Neutrophil (primary cell): ENCODE results near the gene SPEM3.

Experiments used
- H3K27ac ChIP-seq: fragments of 200-600 bp; sonication (generic); 2 replicates; pipeline ENCODE4 v1.5.1; 2016; ENCODE audit warnings: mild to moderate bottlenecking, moderate library complexity
- H3K27me3 ChIP-seq: fragments of 200-600 bp; sonication (generic); 2 replicates; pipeline ENCODE4 v1.6.0; 2016; ENCODE audit warnings: mild to moderate bottlenecking
- H3K36me3 ChIP-seq: fragments of 200-600 bp; sonication (generic); 2 replicates; pipeline ENCODE4 v1.5.1; 2017
- H3K4me1 ChIP-seq, 2 experiments: fragments of 200-600 bp in 1 of 2; sonication (generic) in 1 of 2; 1 replicate in 1 of 2; 2 replicates in 1 of 2; pipeline versions ENCODE4 v1.5.1 to v1.6.1; 2013 to 2016; ENCODE audit warnings: low read depth in 1 of 2, low read length in 1 of 2, mild to moderate bottlenecking in 1 of 2, moderate library complexity in 1 of 2; ENCODE audit not compliant: control insufficient read depth in 1 of 2, insufficient read depth in 1 of 2
- H3K4me3 ChIP-seq, 2 experiments: fragments of 200-600 bp in 1 of 2; sonication (generic) in 1 of 2; 1 replicate in 1 of 2; 2 replicates in 1 of 2; pipeline ENCODE4 v1.5.1; 2013 to 2016; ENCODE audit warnings: low read depth in 1 of 2, low read length in 1 of 2, mild to moderate bottlenecking in 1 of 2, moderate library complexity in 1 of 2
- H3K9me3 ChIP-seq: fragments of 200-600 bp; sonication (generic); 2 replicates; pipeline ENCODE4 v1.5.1; 2016
- TF ChIP-seq, protein P1 (sequence below): fragments of 200-600 bp; sonication (generic); IDR thresholded peaks from 2 replicates; pipeline ENCODE4 v1.5.1; 2016; ENCODE audit warnings: antibody characterized with exemption

The SPEM3 gene

DNA sequence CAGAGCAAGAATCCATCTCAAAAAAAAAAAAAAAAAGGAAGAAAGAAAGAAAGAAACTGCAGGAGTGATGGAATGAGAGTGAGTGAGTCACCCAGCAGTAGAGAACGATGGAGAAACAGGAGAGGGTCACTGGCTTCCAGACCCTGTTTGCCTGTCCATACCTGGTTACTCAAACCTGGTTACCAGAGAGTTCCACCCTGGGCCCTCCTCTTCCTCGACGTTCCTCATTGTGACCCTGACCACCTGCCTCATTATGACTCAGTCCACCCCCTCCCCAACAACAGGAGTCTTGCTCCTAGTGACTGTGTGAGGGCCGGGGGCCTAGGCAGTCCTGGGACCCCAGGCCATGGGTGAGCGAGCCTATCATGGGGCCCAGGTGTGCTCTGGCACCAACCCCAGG, at the start of gene SPEM3:
TSS of gene SPEM3 (plus strand) at position 301 of the 400 bp plus-strand sequence. CDS start at position 347, 46 bp downstream.
- Histone ChIP-seq H3K27me3 (no peaks in the 10 kb centered on the region), H3K36me3 (no peaks in the 10 kb centered on the region), H3K4me3 (no peak within 1 kb of the TSS), H3K4me1 (no peaks in the 10 kb centered on the region), H3K9me3 (no peaks in the 10 kb centered on the region), H3K27ac (no peak within 1 kb of the TSS)
- TF ChIP-seq, protein P1, sequence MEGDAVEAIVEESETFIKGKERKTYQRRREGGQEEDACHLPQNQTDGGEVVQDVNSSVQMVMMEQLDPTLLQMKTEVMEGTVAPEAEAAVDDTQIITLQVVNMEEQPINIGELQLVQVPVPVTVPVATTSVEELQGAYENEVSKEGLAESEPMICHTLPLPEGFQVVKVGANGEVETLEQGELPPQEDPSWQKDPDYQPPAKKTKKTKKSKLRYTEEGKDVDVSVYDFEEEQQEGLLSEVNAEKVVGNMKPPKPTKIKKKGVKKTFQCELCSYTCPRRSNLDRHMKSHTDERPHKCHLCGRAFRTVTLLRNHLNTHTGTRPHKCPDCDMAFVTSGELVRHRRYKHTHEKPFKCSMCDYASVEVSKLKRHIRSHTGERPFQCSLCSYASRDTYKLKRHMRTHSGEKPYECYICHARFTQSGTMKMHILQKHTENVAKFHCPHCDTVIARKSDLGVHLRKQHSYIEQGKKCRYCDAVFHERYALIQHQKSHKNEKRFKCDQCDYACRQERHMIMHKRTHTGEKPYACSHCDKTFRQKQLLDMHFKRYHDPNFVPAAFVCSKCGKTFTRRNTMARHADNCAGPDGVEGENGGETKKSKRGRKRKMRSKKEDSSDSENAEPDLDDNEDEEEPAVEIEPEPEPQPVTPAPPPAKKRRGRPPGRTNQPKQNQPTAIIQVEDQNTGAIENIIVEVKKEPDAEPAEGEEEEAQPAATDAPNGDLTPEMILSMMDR = no peak

- Histone ChIP-seq H3K27ac (no peak overlapping the region), H3K27me3 (peaks cover 84% of the 10 kb centered on the region), H3K4me3 (no peak overlapping the region), H3K4me1 (peaks cover 7% of the 10 kb centered on the region in 2 experiments), H3K36me3 (no peaks in the 10 kb centered on the region), H3K9me3 (no peaks in the 10 kb centered on the region)
- TF ChIP-seq, protein P1 = no peak
Observed at GRCh38 chr17:7379134-7379533, 49.5 kb upstream of the SPEM3 start.

- Histone ChIP-seq H3K9me3 (no peaks in the 10 kb centered on the region), H3K4me1 (peaks cover 7 to 10% of the 10 kb centered on the region in 2 experiments), H3K27me3 (peaks cover 96% of the 10 kb centered on the region), H3K27ac (no peak overlapping the region), H3K36me3 (no peaks in the 10 kb centered on the region), H3K4me3 (no peak overlapping the region)
- TF ChIP-seq, protein P1 = no peak
Observed at GRCh38 chr17:7380321-7380720, 48.3 kb upstream of the SPEM3 start.

- no peak within 1 kb of the TSS for H3K4me3 ChIP-seq
- TF ChIP-seq, protein P1 = no peak
- H3K36me3 ChIP-seq = no peaks in the 10 kb centered on the region
- H3K9me3 ChIP-seq = no peaks in the 10 kb centered on the region
- H3K4me1 ChIP-seq = peaks cover 7 to 10% of the 10 kb centered on the region in 2 experiments
- peaks cover 97% of the 10 kb centered on the region for H3K27me3 ChIP-seq
- no peak within 1 kb of the TSS for H3K27ac ChIP-seq
Observed at GRCh38 chr17:7380855-7381683, 47.6 kb upstream of the SPEM3 start, which contains the start of gene TNK1. TSS of gene TNK1 (plus strand) at chr17:7381089. CDS start at chr17:7382927, 1,838 bp downstream.

DNA sequence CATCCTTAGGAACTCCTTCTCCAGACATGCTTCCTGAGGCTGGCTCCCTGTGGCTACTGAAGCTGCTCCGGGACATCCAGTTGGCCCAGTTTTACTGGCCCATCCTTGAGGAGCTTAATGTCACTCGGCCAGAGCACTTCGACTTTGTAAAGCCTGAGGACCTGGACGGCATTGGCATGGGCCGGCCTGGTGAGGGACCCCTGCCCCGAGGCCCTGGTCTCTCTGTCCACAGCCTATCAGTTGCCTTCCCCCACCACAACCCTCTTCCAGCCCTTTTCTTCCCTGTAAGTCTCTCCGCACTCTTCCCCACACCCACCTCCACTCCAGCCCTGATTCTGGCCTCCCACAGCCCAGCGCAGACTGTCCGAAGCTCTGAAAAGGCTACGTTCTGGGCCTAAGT, 45.8 kb upstream of the SPEM3 start:
- Histone ChIP-seq H3K27me3 (peaks cover 81% of the 10 kb centered on the region), H3K27ac (no peak overlapping the region), H3K4me1 (peaks cover 7 to 10% of the 10 kb centered on the region in 2 experiments), H3K4me3 (no peak overlapping the region), H3K36me3 (no peaks in the 10 kb centered on the region), H3K9me3 (no peaks in the 10 kb centered on the region)
- TF ChIP-seq, protein P1 = no peak
